GM18502 (cell line): ENCODE data around the gene NAPEPLD.
"Not testable (repeated sequence)": the region's sequence is repeated elsewhere in the genome, so short reads cannot be mapped to it uniquely, and the experiment has no call there.

Experiments
- ATAC-seq: cut with Tn5 transposase; IDR thresholded peaks from one replicate; pipeline ENCODE4 v1.9.1; 2021; ENCODE audit warnings: mild to moderate bottlenecking; ENCODE audit not compliant: unreplicated experiment, poor library complexity

The NAPEPLD gene

DNA sequence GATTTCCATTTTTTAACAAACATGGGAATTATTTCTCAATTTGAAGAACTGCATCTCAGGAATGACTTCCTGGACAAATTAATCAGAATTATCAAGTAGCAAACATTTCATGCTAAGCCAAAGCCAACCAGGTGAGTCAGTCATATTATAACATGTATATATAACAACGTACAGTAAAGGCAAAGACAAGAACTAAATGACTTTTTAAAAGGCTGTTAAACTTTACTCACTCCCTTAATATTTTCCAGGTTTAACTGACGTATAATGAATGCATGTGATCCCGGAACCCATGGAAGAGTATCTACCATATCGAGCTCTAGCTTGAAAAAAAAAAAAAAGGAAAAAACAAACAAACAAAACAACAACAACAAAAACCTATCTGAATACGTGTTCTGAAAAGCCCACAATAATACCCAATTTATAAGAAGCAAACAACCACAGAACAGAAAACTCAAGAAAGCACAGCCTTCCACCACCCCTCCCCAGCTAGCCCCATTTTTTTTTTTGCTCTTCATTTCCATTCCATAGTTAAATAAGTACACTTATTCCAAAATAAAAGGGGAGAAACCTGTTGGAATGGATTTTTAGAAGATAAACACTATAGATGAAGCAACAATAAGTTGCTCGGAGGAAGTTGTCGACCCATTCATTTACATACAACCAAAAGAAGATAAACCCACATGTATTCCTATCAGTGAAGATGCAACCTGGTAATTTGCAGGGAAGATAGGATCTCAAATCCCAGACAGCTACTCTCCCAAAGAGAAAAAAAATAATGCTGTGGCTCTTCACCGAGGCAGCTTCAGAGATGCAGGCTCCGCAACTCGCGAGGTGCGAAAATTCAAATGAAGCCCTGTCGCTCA lies 537 bp downstream of the NAPEPLD start:
- peak; percentile 9 for ATAC-seq

DNA sequence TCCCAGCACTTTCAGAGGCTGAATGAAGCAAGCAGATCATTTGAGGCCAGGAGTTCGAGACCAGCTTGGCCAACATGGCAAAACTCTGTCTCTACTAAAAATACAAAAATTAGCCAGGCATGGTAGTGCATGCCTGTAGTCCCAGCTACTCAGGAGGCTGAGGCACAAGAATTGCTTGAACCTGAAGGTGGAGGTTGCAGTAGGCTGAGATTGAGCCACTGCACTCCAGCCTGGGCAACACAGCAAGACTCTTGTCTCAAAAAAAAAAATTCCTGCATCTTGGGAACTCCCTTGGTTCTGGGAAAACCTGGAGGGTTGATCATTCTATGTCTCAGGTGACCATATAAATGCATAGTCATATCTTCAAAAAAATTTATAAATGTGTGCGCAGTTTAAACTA lies 4.1 kb downstream of the NAPEPLD start:
- not testable (repeated sequence) for ATAC-seq

DNA sequence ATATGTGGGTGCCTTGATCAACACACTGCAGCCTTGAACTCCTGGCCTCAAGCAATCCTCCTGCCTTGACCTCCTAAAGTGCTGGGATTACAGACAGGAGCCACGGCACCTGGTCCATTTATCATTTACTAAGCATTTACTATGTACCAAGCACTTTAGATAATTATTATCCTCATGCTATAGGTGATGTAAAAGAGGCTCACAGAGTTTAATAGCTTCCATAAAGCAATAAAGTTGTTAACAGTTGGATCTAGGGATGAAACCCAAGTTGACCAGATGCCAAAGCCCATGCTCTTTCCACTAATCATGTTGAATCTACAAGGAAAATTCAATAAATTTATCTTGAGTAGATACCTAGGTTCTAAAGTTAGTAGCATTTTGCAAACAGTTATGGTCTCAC lies 5.0 kb downstream of the NAPEPLD start:
- no peak for ATAC-seq

DNA sequence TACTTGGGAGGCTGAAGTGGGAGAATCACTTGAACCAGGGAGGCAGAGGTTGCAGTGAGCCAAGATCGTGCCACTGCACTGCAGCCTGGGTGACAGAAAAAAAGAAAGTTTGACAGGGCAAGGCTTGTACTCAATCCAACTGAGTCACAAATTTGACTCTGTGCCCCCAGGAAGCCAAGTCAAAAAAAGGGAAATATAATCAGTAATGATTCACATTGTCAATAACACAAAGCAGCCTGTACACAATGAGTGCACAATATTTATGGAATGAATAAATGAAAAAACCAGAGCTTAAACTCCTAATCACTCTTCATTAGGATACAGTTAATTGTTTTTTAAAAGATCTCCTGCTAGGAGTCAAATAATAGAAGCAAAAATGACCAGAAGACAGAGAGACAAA lies 6.4 kb downstream of the NAPEPLD start:
- ATAC-seq, result no peak

DNA sequence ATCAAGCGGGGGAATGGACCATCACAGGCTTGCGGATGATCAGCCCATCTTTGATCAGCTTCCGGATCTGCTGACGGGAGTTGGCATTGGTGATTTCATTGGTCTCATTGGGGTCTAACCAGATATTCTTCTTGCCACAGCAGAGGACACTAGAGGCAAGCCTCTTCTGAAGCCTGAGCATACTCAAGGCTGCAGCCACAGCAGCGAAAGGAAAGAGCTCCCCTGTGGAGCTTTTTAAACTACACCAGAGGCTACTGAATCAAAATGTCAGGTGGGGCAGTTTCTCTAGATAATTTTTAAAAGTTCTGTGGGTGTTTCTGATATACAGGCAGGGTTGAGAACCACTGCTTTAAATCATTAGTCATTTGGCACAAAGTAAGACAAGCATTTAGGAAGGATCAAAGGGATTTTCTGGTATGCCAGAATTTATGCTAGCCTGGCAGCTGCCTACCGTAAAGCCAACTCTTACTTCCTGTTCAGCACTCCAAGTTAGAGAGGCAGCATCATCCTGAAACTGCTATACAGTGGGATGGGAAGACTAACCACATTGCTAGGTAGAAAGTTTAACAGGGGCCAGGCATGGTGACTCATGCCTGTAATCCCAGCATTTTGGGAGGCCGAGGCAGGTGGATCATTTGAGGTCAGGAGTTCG lies 7.0 kb downstream of the NAPEPLD start:
- no peak for ATAC-seq

DNA sequence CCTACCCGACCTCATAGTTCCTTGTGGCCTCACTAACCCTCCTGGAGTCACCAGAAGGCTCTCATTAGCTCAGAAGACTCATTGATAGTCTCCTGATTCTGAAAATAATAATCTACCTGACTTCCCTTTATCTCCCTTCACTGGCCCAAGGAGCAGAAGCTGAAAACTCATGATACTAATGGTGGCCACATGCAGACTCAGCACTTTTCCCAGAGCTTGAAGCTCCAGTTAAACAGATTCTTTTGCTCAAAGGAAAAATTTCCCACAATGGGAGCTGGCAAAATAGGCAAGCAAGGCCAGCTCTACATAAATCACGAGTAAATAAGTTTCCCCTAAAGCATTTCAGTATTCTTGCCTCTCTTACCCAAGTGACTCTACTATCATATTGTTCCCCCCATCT lies 8.2 kb downstream of the NAPEPLD start:
- no peak for ATAC-seq

DNA sequence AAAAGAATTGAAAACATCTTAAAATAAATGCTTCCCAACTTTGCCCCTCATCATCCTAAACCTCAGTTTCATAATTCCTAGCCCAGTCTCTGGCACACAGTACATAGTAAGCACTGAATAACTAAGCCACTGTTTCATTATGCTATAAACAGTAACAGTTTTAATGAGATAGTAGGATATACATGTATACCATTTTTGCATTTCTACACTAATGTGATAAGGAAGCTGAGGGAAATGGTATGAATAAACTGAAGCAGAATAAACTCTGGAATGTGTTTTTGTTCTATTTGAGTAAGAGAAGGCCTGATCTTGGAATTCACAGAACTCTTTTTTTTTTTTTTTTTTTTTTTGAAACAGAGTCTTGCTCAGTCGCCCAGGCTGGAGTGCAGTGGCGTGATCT lies 8.8 kb downstream of the NAPEPLD start:
- no peak for ATAC-seq

DNA sequence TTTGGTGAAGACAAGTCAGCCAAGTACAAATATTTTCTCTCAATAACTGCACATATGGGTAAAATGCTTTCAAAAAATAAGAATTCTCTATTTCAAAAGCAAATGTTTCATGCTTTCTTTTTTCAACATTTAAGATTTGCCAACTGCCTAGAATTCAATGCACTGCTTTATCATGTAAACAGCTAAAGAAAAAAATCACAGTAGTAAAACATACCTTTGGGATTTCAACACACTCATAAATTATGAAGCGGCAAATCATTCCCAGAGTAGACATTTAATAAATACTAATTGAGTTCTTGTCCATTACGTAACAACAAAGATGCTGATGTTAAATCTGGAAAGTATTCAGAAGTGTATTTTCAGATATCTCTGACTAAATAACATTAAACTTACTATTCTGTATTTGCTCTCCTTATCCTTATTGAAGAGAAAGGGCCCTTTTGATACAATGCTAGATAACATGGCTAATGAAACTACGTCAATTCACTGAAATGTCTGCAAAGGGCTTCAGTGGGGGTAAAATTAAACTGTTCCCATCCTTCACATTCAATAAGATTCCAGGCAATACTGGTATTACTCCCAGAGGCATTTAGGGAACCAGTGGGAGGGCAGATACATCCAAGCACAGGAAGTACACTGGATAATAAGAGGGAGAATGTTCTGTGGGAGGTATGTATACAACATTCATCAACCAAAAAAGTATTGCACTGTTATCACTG lies 13.9 kb downstream of the NAPEPLD start:
- no peak for ATAC-seq

DNA sequence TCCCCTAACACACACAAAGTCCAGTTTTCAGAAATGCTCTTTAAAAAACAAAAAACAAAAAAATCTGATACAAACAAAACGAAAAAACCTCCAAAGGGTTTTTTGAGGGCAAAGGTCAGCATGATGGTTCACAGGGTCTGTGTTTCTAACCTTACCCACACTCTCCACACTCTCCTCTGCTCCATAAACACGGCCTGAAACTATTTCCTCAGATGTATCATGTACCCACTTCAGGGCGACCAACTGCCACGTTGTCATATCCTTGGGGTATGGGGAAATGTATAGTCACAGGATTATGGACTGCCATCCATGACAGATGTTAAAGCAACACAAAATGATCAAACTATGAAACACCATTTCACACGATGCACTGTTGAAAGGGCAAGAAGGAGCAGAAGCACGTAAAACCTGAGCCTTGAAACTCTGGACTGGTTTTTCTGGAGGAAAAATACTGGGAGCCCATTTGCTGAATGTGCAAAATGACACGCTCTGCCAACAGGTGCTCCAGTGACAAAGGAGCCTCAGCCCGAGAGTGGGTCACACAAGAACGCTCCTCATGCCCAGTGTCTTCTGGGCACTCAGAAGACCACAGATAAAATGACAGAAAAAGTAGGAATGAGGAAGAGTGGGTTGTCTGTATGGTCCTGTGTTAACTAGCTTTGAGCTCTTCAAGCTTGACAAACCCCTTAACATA lies 15.8 kb downstream of the NAPEPLD start:
- ATAC-seq, result no peak

DNA sequence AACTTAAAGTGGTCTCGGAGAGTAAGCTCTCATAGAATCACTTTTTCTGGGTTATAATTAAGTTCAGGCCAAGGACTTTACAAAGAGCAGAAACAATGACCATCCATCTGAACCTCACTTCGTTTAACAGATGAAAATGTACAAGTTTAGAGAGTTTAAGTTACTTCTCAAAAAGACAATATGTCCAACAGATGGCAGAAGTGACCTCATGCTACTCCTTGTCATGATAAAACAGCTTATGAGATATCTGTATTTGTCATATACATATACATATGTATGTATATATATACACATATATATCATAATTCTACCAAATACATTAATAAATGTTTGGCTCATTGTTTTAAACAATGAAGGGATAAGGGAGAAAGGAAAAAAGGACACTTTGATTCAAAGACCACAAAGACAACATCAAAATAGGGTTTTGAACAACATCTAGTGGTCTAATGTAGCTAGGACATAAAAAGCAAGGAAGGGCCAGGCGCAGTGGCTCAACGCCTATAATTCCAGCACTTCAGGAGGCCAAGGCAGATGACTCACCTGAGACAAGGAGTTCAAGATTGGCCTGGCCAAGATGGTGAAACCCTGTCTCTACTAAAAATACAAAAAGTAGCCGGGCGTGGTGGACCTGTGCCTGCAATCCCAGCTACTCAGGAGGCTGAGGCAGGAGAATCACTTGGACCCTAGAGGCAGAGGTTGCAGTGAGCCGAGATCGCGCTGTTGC lies 17.8 kb downstream of the NAPEPLD start:
- ATAC-seq, result no peak

DNA sequence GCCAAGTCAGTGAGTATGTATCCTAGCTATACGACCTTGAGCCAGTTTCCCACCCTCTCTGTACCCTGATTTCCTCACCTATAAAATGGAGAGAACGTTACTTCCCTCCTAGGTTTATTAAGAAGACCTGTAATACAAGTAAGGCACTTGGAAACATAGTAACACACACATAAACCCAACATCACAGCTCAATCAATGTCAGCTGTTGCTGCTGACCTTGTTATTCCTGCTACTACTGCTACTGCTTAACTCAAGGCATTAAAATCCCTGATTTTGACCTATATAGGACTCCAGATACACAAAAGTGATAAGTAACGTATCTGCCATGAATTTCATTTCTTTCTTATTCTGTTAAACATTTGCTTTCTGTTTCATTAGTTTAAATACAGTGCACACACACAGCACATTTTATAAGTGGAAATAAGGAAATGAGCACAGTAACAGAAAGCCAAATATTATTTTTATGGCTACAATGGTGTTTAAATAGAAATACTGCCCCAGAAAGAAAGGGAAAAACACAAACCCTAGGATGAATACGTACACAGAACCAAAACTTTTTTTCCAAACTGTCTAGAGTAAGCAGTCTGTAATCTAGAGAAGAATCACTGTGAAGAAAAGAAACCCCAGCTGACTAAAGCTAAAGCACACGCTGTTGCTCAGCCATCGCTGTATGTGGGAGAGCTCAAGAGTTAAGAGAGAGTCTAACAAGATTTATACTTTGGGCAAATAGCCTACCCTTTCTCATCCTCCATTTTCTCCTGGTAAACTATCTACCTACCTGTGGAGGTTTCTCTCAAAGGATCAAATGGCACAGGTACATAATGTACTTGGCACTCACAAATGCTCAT lies 19.0 kb downstream of the NAPEPLD start:
- ATAC-seq, result no peak

DNA sequence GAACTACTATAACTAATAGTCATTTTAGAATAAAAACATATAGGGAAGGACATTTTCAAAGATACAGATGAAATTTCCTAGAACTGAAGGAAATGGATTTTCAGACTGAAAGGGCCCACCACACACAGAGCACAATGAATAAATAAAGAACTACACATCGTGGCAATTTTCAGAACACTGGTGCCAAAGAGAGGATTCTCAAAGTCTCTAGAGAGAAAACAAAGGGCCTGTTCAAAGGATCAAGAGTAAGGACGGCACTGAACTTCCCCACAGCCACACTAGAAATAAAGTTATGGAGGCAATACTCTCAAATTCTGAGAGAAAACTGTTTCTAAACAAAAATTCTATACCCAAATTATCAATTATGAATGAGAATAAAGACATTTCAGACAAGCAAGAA lies 21.9 kb downstream of the NAPEPLD start:
- no peak for ATAC-seq

DNA sequence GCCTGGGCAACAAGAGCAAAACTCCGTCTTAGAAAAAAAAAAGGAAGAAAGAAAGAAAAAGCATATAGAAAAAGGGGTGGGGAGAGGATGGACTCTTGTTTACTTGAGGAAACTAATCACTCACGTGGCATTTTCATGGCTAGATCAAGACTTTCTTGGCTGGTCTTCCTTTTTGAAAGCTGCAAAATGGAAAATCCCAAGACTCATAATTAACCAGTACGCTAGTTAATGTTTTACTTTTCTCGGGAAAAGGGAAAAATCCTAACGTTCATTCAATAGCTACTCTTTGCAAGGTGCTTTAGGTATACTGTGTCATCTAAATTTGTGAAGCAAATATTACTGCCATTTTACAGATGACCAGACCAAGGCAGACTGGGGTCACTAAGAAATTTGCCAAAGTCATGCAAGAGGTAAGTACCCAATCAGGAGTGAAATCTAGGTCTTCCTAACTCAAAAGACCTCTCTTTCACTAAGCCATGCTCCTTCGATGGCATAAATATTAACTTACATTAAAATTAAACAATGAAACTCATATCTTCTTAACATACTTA lies 24.4 kb downstream of the NAPEPLD start:
- ATAC-seq, result no peak

DNA sequence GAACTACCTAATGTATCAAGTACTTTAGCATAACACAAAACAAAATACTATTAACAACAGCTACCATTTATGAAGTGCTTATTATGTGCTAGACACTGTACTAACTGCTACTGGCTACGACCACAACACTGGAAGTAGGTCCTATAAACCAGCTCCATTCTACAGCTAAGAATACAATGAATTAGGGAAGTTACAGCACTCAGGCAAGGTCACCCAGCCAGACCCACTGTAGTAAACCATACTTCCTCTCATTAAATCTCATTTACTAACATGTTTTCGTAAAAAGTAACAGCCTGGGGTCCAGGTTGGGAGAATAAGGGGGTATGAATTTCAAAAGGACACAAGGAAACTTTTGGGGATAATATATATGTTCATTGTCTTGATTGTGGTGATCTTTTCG lies 25.4 kb downstream of the NAPEPLD start:
- ATAC-seq, result no peak

DNA sequence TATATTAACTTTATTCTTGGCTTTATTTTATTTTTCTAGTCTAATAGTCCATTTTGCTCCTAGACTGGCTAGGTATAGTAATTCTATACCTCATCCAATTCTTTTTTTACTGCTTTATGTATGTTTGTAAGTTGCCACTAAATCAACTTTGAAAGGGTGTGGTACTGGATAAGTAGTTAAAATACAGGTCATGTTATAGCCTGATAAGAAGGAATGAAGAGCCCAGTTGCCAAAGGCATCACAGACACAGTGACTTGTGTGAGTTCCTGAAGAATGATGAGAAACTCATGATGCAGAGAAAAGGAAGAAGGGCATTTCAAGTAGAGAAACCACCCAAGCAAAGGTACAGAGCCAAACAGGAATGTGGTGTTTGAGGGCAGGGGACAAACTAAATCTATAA lies 27.3 kb downstream of the NAPEPLD start:
- ATAC-seq, result no peak

DNA sequence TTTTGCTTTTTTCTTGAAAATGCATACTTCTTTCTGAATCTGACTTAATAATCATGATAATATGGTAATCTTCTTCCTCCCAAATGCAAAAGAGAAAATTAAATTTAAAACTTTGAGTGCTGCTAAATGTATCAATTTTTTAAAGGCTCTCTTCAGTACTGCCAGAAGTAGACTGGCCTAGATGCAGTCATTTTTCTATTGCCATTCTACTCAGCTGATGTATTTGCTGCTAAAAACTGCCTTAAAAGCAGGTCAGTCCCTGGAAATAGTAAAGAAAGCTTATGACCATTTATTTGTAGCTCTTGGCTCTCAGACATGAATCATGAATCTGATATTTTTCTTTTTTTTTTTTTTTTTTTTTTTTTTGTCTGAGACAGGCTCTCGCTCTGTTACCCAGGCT lies 28.5 kb downstream of the NAPEPLD start:
- ATAC-seq, result no peak

DNA sequence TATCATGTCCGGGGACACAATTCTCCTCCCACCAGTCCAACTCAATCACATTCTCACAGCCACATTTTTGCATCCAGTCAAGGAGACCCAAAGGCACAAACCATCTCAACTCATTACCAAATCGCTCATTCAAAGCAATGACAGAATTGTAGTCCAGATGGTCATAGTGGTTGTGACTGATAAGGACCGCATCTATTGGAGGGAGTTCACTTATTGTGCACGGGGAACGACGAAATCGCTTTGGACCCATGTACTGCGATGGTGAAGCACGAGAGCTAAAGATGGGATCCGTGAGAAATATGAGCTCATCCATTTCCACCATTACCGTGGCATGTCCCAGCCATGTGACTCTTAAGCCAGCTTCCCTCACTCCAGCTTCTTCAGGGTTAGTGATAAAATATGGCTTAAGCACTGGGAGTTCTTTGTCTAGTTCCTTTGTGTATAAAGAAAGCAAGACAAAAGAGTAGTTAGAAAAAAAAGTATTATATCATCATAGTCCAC lies 29.1 kb downstream of the NAPEPLD start:
- no peak for ATAC-seq

DNA sequence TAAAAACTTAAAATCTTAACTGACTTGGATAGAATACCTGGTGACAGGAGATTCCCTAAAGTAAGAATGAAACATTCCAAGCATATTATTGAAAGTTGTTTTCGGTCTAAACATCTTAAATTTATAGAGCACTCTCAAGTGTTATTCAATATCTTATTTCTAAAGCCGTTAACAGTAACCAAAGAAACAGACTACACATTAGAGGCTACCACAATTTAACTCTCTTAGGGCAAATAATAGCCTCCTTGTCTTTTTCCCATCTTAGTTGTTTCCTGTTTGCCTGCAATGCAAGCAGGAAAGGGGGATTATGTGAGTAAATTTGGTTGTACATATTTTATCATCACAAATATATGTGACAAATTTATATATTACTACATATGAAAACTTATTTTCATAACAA lies 31.4 kb downstream of the NAPEPLD start:
- no peak for ATAC-seq

DNA sequence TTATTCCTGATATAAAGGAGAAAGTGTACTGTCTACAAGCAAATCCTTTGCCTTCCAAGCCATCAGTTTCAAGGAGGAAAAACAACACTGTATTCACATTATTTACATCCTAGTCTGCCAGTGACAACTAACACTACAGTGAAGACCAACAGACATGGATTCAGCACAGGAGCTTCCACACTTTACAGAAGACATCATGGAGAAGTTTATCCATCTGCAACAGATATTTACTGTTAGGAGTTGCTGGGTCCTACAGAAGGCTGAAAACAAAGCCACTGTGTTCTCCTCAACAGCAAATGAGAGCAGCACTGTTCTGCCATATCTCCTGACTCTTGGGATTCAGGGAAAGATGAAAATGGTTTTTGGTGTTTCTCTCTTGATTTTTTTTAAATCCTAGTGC lies 31.9 kb downstream of the NAPEPLD start:
- no peak for ATAC-seq
